Testis (tissue), 2 donors: ENCODE measurements around the gene SIAH2.

Experiments used
- POLR2A ChIP-seq: fragments of 450-650 bp; IDR thresholded peaks from one replicate; pipeline ENCODE4 v1.6.1; 2017; ENCODE audit warnings: antibody characterized with exemption, mild to moderate bottlenecking, moderate library complexity
- TF ChIP-seq, protein P1 (sequence below), 3 experiments: fragments of 450-650 bp in 2 of 3; fragments of 200-600 bp in 1 of 3; sonication (generic) in 1 of 3; IDR thresholded peaks; one replicate each; pipeline ENCODE4 v1.5.1; 2016 to 2019; ENCODE audit warnings: antibody characterized with exemption in 3 of 3, mild to moderate bottlenecking in 2 of 3, moderate library complexity in 1 of 3

DNA sequence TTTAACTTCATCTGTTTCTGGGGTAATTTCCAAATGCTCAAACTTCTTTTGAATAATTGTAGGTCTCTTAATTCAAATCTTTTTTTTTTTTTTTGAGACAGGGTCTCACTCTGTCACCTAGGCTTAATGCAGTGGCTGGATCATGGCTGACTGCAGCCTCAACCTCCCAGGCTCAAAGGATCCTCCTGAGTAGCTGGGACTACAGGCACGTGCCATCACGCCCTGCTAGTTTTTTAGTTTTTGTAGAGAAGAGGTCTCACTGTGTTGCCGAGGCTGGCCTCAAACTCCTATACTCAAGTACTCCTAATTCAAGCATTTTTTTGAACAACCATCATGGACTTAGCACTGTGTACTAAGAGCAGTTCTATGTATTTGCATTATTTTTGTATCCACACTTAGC, 3.8 kb upstream of the SIAH2 start:
- TF ChIP-seq, protein P1, sequence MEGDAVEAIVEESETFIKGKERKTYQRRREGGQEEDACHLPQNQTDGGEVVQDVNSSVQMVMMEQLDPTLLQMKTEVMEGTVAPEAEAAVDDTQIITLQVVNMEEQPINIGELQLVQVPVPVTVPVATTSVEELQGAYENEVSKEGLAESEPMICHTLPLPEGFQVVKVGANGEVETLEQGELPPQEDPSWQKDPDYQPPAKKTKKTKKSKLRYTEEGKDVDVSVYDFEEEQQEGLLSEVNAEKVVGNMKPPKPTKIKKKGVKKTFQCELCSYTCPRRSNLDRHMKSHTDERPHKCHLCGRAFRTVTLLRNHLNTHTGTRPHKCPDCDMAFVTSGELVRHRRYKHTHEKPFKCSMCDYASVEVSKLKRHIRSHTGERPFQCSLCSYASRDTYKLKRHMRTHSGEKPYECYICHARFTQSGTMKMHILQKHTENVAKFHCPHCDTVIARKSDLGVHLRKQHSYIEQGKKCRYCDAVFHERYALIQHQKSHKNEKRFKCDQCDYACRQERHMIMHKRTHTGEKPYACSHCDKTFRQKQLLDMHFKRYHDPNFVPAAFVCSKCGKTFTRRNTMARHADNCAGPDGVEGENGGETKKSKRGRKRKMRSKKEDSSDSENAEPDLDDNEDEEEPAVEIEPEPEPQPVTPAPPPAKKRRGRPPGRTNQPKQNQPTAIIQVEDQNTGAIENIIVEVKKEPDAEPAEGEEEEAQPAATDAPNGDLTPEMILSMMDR (IDR thresholded peaks at IDR 0.05): no peak
- no peak for TF ChIP-seq POLR2A
